ENCODE data around the gene MYO7B. TPM values are rescaled to one million over a fixed set of nuclear protein-coding genes. Genes with fewer than 3 reads are reported as not detected.

Gene MYO7B
- polyA plus RNA-seq, 6 donors from 2014 or later, result 1.7 to 44.3 (median 12.0) TPM

DNA sequence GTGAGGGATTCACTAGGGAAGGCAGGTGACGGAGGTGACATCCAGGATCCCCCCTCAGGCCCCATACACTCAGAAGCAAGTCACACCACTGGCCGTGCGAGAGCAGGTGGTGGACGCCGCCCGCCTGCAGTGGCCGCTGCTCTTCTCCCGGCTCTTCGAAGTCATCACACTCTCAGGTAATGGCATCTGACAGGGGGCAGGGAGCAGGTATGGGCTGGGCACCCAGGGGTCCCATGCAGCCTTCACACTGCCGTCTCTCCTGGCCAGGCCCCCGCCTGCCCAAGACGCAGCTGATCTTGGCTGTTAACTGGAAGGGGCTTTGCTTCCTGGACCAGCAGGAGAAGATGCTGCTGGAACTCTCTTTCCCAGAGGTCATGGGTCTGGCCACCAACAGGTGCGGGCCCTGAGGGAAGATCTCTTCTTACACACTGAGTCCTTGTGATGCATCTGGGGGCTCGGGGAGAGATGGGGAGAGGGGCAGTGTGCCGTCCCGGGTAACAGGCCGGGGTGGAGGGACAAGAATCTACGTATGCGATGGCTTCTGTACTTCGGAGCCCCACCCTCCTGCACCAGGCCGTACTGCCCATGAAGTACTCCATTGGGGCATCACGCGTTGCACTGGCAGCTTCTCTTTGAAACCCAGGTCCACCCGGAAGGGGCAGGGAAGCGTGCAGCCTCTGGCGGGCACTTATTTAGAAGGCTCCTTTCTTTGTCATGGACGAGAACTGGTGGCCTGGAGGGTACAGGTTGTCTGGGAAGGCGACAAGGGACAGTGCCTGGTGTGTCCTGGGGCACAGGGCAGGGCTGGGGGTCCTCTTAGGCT lies 91.6 kb downstream of the MYO7B start:
- Mint-ChIP-seq H3K4me3 (peak overlapping the region in 2 of 8 donors; percentile 29 to 45), H3K27me3 (no peaks in the 10 kb centered on the region), H3K9me3 (no peaks in the 10 kb centered on the region), H3K4me1 (peaks cover 33 to 81% (median 55%) of the 10 kb centered on the region in 3 donors), H3K27ac (peak overlapping the region in 2 of 6 donors; percentile 36 to 56), H3K36me3 (peaks cover 0 to 16% of the 10 kb centered on the region in 2 donors)
- no peak for DNase-seq
- ATAC-seq (ENCODE audit: low read depth in 2 of 2), result no peak

DNA sequence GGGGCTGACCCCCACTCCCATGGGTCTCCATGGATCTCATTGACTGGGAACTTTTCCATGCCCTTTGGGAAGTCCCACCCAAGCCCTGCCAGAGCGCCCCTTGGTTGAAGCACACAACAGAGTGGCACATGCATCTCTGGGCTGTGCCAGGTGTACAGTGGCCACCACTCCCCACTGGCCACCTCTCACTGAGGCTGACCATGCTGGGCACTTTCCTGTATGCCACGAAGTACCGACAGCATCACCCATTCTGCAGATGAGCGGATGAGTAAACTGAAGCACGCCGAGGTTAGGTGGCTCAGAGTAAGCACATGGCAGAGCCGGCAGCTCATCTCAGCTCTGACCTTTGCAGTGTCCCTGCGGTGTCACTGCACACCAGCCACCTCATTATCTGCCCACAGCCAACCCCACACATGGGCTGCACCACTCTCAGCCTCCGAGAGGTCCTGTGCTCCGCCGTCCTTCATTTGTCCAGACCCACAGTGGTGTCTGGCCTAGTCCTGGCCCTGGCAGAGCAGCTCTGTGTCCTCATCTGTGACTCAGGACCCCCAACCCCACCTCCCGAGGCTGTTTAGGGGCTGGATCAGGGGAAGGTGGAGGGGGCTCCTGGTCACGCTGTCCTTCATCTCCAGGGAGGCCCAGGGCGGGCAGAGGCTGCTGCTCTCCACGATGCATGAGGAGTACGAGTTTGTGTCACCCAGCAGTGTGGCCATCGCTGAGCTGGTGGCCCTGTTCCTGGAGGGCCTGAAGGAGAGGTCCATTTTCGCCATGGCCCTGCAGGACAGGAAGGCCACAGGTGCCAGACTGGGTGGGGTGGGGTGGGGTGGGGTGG lies 92.5 kb downstream of the MYO7B start:
- H3K27me3 Mint-ChIP-seq, result no peaks in the 10 kb centered on the region

GRCh38 chr2:127628767-127629614 lies 93.5 kb downstream of the MYO7B start:
- Mint-ChIP-seq H3K27me3 (no peaks in the 10 kb centered on the region), H3K9me3 (no peaks in the 10 kb centered on the region), H3K4me1 (peaks cover 50 to 81% (median 59%) of the 10 kb centered on the region in 3 donors), H3K27ac (peak overlapping the region in 2 of 6 donors; percentile 3 to 93), H3K36me3 (peaks cover 0 to 8% of the 10 kb centered on the region in 2 donors), H3K4me3 (peak overlapping the region in 2 of 8 donors; percentile 12 to 83)
- ATAC-seq (ENCODE audit: low read depth in 2 of 2) (no peak), DNase-seq (no peak)

More for the DNA sequence above, 92.5 kb downstream of the MYO7B start:
- DNase-seq (no peak), ATAC-seq (ENCODE audit: low read depth in 2 of 2) (no peak)
- no peaks in the 10 kb centered on the region for H3K9me3 Mint-ChIP-seq
- H3K4me3 Mint-ChIP-seq, result no peak overlapping the region
- peak overlapping the region in 2 of 6 donors; percentile 11 to 72 for H3K27ac Mint-ChIP-seq
- peaks cover 0 to 16% of the 10 kb centered on the region in 2 donors for H3K36me3 Mint-ChIP-seq
- peaks cover 40 to 81% (median 55%) of the 10 kb centered on the region in 3 donors for H3K4me1 Mint-ChIP-seq

DNA sequence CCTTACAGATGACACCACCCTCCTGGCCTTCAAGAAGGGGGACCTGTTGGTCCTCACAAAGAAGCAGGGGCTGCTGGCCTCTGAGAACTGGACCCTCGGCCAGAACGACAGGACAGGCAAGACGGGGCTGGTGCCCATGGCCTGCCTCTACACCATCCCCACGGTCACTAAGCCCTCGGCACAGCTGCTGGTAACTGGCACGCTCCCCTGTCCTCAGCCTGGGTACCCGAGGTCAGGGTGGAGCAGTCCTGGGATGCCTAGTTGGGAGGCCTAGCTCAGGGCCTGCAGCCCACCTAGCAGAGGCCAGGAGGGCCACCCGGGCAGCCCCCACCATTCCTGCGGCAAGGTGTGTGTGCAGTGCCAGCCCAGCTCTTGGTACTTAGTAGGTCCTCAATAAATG lies 94.2 kb downstream of the MYO7B start:
- peak overlapping the region in 4 of 6 donors; percentile 3 to 93 (median 58) for H3K27ac Mint-ChIP-seq
- no peak for ATAC-seq (ENCODE audit: low read depth in 2 of 2)

DNA sequence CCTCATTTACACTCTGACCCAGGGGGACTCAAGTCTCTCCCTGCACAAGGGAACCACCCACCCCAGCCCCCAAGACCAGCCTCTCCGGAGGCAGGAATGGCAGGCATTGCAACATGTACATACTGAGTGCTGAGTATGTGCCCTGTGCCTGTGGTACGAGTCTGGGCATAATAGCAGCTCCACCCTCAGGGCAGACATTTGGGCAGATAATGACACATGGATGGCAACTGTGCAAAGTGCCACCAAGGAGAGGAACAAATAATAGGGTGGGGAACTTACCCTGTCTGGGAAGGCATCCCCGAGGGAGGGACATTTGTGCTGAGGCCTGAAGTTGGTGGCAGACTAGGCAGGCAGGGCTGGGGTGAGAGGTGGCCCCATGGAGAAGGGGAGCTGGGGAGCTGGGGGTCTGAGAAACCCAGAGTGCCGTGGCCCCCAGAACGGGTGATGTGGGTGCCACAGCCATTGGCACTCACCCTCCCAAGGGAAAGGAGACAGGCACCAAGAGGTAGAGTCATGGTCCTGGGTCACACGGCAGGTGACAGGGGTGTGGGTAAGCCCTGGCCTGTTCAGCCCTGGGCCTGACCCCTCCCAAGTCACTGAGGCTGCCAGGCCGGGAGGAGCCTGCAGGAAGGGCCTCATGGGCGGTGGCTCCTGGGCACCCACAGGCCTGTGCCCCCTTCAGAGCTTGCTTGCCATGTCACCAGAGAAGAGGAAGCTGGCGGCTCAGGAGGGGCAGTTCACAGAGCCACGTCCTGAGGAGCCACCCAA lies 94.8 kb downstream of the MYO7B start:
- H3K27me3 Mint-ChIP-seq, result no peaks in the 10 kb centered on the region
- peak overlapping the region in 5 of 6 donors; percentile 91 to 95 (median 93) for H3K27ac Mint-ChIP-seq
- H3K4me3 Mint-ChIP-seq, result peak overlapping the region; percentile 47 to 83 (median 76)
- peaks cover 61 to 83% (median 67%) of the 10 kb centered on the region in 3 donors for H3K4me1 Mint-ChIP-seq
- H3K9me3 Mint-ChIP-seq, result no peaks in the 10 kb centered on the region
- ATAC-seq (ENCODE audit: low read depth in 2 of 2), result no peak
- no peak for DNase-seq
- H3K36me3 Mint-ChIP-seq, result peaks cover 0 to 8% of the 10 kb centered on the region in 2 donors

More for the DNA sequence above, 94.2 kb downstream of the MYO7B start:
- peak overlapping the region in 2 of 8 donors; percentile 81 to 83 for H3K4me3 Mint-ChIP-seq
- no peak for DNase-seq
- peaks cover 0 to 8% of the 10 kb centered on the region in 2 donors for H3K36me3 Mint-ChIP-seq
- no peaks in the 10 kb centered on the region for H3K27me3 Mint-ChIP-seq
- peaks cover 55 to 83% (median 63%) of the 10 kb centered on the region in 3 donors for H3K4me1 Mint-ChIP-seq
- no peaks in the 10 kb centered on the region for H3K9me3 Mint-ChIP-seq

- Mint-ChIP-seq H3K27ac (peak overlapping the region; percentile 30 to 96 (median 76)), H3K4me1 (peaks cover 65 to 84% (median 66%) of the 10 kb centered on the region in 3 donors), H3K27me3 (no peaks in the 10 kb centered on the region), H3K36me3 (peaks cover 0 to 3% of the 10 kb centered on the region in 2 donors), H3K4me3 (peak overlapping the region; percentile 47 to 83 (median 72)), H3K9me3 (no peaks in the 10 kb centered on the region)
- no peak for DNase-seq
- no peak for ATAC-seq (ENCODE audit: low read depth in 2 of 2)
These were observed 95.5 kb downstream of the MYO7B start for GRCh38 chr2:127630864-127631540.

GRCh38 chr2:127631541-127631996 lies 96.1 kb downstream of the MYO7B start:
- DNase-seq (no peak), ATAC-seq (ENCODE audit: low read depth in 2 of 2) (no peak)
- Mint-ChIP-seq H3K4me3 (peak overlapping the region in 5 of 8 donors; percentile 23 to 83 (median 77)), H3K4me1 (peaks cover 66 to 87% (median 67%) of the 10 kb centered on the region in 3 donors), H3K9me3 (no peaks in the 10 kb centered on the region), H3K36me3 (no peaks in the 10 kb centered on the region), H3K27me3 (no peaks in the 10 kb centered on the region), H3K27ac (peak overlapping the region in 4 of 6 donors; percentile 30 to 96 (median 83))

DNA sequence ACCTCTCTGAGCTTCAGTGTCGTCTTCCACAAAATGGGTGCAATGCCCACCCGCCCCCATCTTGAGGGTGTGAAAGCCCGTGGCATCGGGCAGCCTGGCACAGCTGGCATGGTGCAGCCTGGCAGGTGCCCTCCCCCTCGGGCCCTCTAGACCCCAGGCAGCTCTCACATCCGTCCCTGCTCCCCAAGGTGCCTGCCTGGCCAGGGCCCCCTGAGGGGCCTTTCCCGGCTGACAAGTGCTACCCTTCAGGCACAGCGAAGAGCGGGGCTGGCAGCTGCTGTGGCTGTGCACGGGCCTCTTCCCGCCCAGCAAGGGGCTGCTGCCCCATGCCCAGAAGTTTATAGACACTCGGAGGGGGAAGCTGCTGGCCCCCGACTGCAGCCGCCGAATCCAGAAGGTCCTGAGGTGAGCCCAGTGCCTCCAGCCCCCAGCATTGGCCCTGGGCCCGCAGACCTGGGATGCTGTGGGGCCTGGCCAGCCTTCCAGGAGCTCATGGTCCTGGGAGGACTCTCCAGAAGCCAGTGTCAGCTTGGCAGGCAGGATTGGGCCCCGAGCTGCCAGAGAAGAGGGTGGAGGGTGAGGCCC lies 96.6 kb downstream of the MYO7B start:
- no peak for DNase-seq
- Mint-ChIP-seq H3K4me3 (peak overlapping the region in 7 of 8 donors; percentile 30 to 88 (median 77)), H3K9me3 (no peaks in the 10 kb centered on the region), H3K27ac (peak overlapping the region in 4 of 6 donors; percentile 93 to 96 (median 94)), H3K36me3 (no peaks in the 10 kb centered on the region), H3K4me1 (peaks cover 70 to 90% (median 72%) of the 10 kb centered on the region in 3 donors), H3K27me3 (no peaks in the 10 kb centered on the region)
- no peak for ATAC-seq (ENCODE audit: low read depth in 2 of 2)

DNA sequence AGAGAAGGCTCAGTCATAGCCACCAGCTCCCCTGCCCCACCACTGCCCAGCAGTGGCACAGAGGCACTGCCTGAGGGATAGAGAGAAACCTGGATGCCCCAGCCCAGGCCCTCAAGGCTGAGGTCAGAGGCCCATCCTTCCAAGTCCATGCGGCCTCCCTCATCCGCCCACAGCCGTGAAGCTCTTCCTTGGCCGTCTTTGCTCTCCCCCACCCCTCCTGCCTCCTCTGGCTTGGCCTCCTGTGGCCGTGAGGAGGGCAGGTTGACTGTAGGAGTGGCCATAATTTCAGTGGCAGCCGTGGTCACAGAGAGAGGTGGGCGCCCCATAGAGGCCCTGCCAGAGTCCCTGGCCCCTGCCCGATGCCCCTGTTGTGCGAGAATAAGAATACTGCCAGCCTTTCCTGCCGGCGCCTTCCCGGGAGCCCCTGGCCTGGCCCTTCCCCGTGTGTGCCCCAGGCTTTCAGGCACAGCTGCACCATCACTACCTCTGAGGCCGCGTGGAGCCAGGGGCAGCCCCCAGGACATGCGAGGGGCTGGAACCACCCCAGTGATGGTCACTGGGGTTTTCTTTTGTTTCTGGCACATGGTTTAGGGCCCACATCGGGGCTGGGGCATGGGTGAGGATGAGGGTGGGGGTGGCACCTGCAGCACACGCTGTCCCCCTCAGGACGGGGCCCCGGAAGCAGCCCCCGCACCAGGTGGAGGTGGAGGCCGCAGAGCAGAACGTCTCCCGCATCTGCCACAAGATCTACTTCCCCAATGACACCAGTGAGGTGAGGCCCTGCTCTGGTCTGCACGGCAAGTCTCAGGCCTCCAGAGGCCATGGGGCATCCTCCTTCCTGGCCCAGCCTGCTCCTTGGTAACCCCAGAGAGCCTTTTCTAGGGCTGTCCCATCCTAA lies 97.4 kb downstream of the MYO7B start:
- peak; percentile 85 for DNase-seq
- peak overlapping the region; percentile 30 to 88 (median 76) for H3K4me3 Mint-ChIP-seq
- ATAC-seq (ENCODE audit: low read depth in 2 of 2), result peak; percentile 86
- peak overlapping the region; percentile 93 to 97 (median 94) for H3K27ac Mint-ChIP-seq
- H3K36me3 Mint-ChIP-seq, result no peaks in the 10 kb centered on the region
- no peaks in the 10 kb centered on the region for H3K27me3 Mint-ChIP-seq
- peaks cover 72 to 89% (median 80%) of the 10 kb centered on the region in 3 donors for H3K4me1 Mint-ChIP-seq
- H3K9me3 Mint-ChIP-seq, result no peaks in the 10 kb centered on the region

GRCh38 chr2:127633556-127634065 lies 98.1 kb downstream of the MYO7B start:
- no peaks in the 10 kb centered on the region for H3K36me3 Mint-ChIP-seq
- H3K27ac Mint-ChIP-seq, result peak overlapping the region; percentile 93 to 97 (median 95)
- ATAC-seq (ENCODE audit: low read depth in 2 of 2) (peak in 1 of 2 donors; percentile 2), DNase-seq (no peak)
- H3K27me3 Mint-ChIP-seq, result no peaks in the 10 kb centered on the region
- no peaks in the 10 kb centered on the region for H3K9me3 Mint-ChIP-seq
- peak overlapping the region; percentile 30 to 88 (median 76) for H3K4me3 Mint-ChIP-seq
- peaks cover 74 to 92% (median 87%) of the 10 kb centered on the region in 3 donors for H3K4me1 Mint-ChIP-seq

All from naive B cell (primary cell).